Prostate gland (tissue), 2 donors: ENCODE data around the gene PRDX5. TPM values are rescaled to one million over a fixed set of nuclear protein-coding genes. Genes with fewer than 3 reads are reported as not detected.

Source experiments
- DNase-seq: peaks from one replicate; pipeline ENCODE4 v3.0.0-alpha.2; 2019; ENCODE audit warnings: low spot score
- H3K27ac ChIP-seq, 2 donors: fragments of 200-600 bp; sonication (generic); 2 replicates each; pipeline ENCODE4 v1.5.1; 2017 to 2019
- H3K27me3 ChIP-seq: fragments of 200-600 bp; sonication (generic); replicated peaks from 2 replicates; pipeline ENCODE4 v1.5.1; 2019; ENCODE audit not compliant: insufficient read depth
- H3K36me3 ChIP-seq, 2 donors: fragments of 200-600 bp; sonication (generic); 1 replicate in 1 of 2; 2 replicates in 1 of 2; pipeline versions ENCODE4 v1.5.1 to v1.8.1; 2017 to 2019
- H3K4me1 ChIP-seq: fragments of 200-600 bp; sonication (generic); replicated peaks from 2 replicates; pipeline ENCODE4 v1.5.1; 2019
- H3K4me3 ChIP-seq, 2 donors: fragments of 200-600 bp; sonication (generic); 2 replicates each; pipeline ENCODE4 v1.5.1; 2017 to 2019
- H3K9me3 ChIP-seq: fragments of 200-600 bp; sonication (generic); 2 replicates; pipeline ENCODE4 v1.5.1; 2017
- CTCF ChIP-seq, 4 experiments: fragments of 200-600 bp in 2 of 4; fragments of 450-650 bp in 2 of 4; sonication (generic) in 2 of 4; IDR thresholded peaks; 1 replicate in 3 of 4; 2 replicates in 1 of 4; pipeline ENCODE4 v1.5.1; 2016 to 2019; ENCODE audit warnings: antibody characterized with exemption in 4 of 4, mild to moderate bottlenecking in 2 of 4, moderate library complexity in 2 of 4
- POLR2A ChIP-seq: fragments of 450-650 bp; IDR thresholded peaks from one replicate; pipeline ENCODE4 v1.6.1; 2016; ENCODE audit warnings: antibody characterized with exemption, mild to moderate bottlenecking
- POLR2AphosphoS5 ChIP-seq: sonication (generic); formaldehyde crosslinking; IDR thresholded peaks from one replicate; pipeline ENCODE4 v1.6.1; 2017; ENCODE audit warnings: antibody characterized with exemption
- WGBS: methylation state at CpG from one replicate; pipeline ENCODE4 v1.1.5; 2018; 5-methylcytosine and 5-hydroxymethylcytosine counted together
- intact Hi-C: fragments of 100-400 bp; cut with DNase I; formaldehyde crosslinking; loops from one replicate; pipeline ENCODE4 v1.14.2; 2022
- total RNA-seq, 2 donors: library from RNA; depleted of rRNA; stranded (reverse); fragments of >200 nt; gene quantifications; one replicate each; pipeline ENCODE4 v1.1.0, GENCODE V29; 2016

Gene PRDX5
- total RNA-seq, 2 donors from 2014 or later = 224 to 303 TPM

DNA sequence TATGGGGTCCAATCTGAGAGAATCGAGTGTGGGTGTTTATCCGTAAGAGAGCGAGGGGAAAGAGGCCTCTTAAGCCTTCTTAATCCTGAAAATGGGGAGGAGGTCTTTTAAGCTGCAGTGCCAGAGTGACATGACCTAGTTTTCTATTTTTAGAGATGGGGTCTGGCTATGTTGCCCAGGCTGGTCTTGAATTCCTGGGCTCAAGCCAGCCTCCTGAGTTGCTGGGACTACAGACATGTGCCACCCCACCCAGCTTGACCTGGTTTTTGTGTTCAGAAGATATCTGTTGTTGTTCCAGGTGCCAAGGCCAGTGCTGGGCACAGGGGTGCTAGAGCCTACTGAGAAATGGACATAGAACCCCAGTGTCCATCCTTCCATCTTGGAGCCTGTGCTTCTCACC, 34.8 kb upstream of the PRDX5 start:
- DNase-seq = no peak
- peak overlapping the region in 1 of 2 donors; percentile 80 for H3K4me3 ChIP-seq
- no peaks in the 10 kb centered on the region for H3K27me3 ChIP-seq
- no peak for TF ChIP-seq POLR2AphosphoS5
- TF ChIP-seq POLR2A = no peak
- TF ChIP-seq CTCF (IDR thresholded peaks at IDR 0.05) = no peak
- H3K4me1 ChIP-seq = peaks cover 7% of the 10 kb centered on the region
- WGBS = 100% methylated on average over 3 of the region's 3 CpGs
- no peaks in the 10 kb centered on the region for H3K36me3 ChIP-seq
- intact Hi-C loops = no loop called here
- H3K27ac ChIP-seq = no peak overlapping the region
- H3K9me3 ChIP-seq = no peaks in the 10 kb centered on the region

GRCh38 chr11:64284048-64284961, 33.6 kb upstream of the PRDX5 start, which contains the start of gene BAD:
BAD (minus strand) TSS chr11:64284665; CDS start chr11:64284368, 297 bp downstream.
- peak; percentile 97 for DNase-seq
- TF ChIP-seq POLR2AphosphoS5 (peak; percentile 89), CTCF (IDR thresholded peaks at IDR 0.05) (no peak), POLR2A (peak; percentile 74)
- intact Hi-C loops = no loop called here
- no peaks in the 10 kb centered on the region for H3K36me3 ChIP-seq
- no peaks in the 10 kb centered on the region for H3K27me3 ChIP-seq
- peaks cover 7% of the 10 kb centered on the region for H3K4me1 ChIP-seq
- peak within 1 kb of the TSS; percentile 97 to 98 for H3K27ac ChIP-seq
- 2% methylated on average over 44 of the region's 44 CpGs for WGBS
- H3K9me3 ChIP-seq = no peaks in the 10 kb centered on the region
- H3K4me3 ChIP-seq = peak within 1 kb of the TSS; percentile 71 to 80

DNA sequence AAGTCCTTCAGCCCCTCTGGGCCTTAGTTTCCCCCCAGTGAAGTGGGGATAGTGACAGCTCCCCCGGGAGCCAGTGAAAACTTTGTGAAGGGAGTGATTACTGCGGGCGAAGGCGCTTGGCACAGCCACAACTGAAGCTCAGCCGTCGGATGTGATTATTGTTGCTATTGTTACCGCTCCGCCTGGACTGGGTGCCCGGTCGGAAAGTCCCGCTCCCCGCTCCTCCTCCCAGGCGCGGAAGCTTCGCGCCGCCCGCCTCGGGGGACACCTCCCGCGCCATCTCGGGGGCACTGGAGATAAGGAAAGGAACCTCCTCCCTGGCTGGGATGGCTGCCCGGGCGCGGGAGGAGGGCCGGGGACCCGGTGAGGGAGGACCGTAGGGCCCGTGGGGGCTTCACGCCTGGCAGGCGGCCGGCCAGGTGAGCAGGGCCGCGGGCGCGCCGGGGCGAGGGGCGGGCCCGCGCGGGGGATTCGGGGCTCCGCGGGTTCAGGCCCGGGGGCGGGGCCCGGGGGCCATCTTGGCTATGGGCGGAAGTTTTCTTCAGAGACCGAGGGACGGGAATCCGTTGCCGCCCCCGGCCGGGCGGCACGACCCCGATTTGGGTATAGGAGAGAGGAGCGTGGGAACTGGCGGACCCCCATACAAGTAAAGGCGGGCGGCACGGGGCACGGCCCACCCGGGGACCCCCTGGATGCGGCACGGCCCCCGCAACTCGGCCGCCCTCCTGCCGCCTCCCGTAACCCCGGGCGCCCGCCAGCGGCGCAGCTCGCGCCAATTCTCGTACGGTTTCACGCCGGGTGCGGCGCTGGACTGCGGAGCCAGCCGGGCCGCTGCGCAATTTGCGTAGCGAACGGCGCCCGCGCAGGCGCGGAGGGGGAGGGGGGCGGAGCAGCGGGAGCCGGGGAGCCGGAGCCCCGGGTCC, 32.7 kb upstream of the PRDX5 start, which contains the start of gene GPR137:
Gene GPR137, plus strand, starts transcription at position 887 of the 923 bp plus-strand sequence. CDS start 677 bp downstream, outside the sequence.
- TF ChIP-seq CTCF (IDR thresholded peaks at IDR 0.05) (peak in 2 of 4 experiments; percentile 27 to 29), POLR2AphosphoS5 (peak; percentile 45), POLR2A (no peak)
- Histone ChIP-seq H3K9me3 (no peaks in the 10 kb centered on the region), H3K4me3 (peak within 1 kb of the TSS; percentile 71 to 80), H3K36me3 (no peaks in the 10 kb centered on the region), H3K4me1 (peaks cover 7% of the 10 kb centered on the region), H3K27me3 (no peaks in the 10 kb centered on the region), H3K27ac (peak within 1 kb of the TSS; percentile 97 to 98)
- intact Hi-C loops = no loop called here
- WGBS = under 1% methylated on average over 54 of the region's 102 CpGs
- DNase-seq = peak; percentile 82

DNA sequence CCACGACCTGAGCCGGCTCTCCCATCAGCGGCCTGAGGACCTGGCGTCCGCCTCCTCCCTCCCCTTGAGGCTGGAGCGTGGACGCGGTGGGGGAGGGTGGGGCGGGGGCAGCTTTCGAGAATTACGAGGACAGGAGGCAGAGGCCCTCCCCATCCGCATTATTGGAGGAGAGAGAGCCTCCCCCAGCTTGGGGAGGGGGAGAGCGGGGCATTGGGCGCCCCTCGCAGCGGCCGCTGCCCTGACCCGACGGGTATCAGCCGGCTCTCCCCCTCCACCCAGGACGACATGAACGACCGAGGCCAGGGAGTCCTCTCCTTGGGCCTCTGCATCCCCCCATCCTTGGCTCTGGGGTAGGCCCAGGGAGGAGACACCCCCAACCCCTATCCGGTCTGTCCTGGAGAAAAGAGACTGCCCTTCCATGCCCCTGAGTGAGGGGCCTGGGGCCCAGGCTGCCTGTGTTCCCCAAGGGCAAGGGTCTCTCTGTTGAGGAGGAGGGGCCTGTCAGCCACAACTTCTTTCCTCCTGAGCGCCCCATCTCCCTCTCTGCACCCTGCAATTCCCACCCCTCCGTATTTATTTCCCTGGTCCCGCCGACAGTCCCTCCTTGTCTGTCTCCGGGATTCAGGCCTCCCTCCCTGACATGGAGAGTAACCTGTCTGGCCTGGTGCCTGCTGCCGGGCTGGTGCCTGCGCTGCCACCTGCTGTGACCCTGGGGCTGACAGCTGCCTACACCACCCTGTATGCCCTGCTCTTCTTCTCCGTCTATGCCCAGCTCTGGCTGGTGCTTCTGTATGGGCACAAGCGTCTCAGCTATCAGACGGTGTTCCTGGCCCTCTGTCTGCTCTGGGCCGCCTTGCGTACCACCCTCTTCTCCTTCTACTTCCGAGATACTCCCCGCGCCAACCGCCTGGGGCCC, 31.8 kb upstream of the PRDX5 start:
- no peak for DNase-seq
- no peaks in the 10 kb centered on the region for H3K27me3 ChIP-seq
- 23% methylated on average over 40 of the region's 40 CpGs for WGBS
- no peaks in the 10 kb centered on the region for H3K9me3 ChIP-seq
- H3K4me1 ChIP-seq = peaks cover 7% of the 10 kb centered on the region
- peak overlapping the region; percentile 97 to 98 for H3K27ac ChIP-seq
- H3K4me3 ChIP-seq = peak overlapping the region; percentile 71 to 80
- no peak for TF ChIP-seq POLR2A
- TF ChIP-seq POLR2AphosphoS5 = no peak
- TF ChIP-seq CTCF (IDR thresholded peaks at IDR 0.05) = no peak
- intact Hi-C loops = no loop called here
- no peaks in the 10 kb centered on the region for H3K36me3 ChIP-seq
